Body of pancreas (tissue), 4 donors: ENCODE measurements around the gene TESK1.

Experiments
- CTCF ChIP-seq, 7 experiments: fragments of 450-650 bp in 4 of 7; fragments of 200-600 bp in 3 of 7; sonication (generic) in 3 of 7; IDR thresholded peaks; one replicate each; pipeline ENCODE4 v1.5.1; 2016 to 2019; ENCODE audit warnings: antibody characterized with exemption in 7 of 7
- POLR2A ChIP-seq, 3 donors: fragments of 450-650 bp; IDR thresholded peaks; one replicate each; pipeline ENCODE4 v1.6.1; 2016; ENCODE audit warnings: antibody characterized with exemption in 3 of 3, mild to moderate bottlenecking in 2 of 3

GRCh38 chr9:35570709-35571504 is 34.2 kb upstream of the TESK1 start:
- TF ChIP-seq CTCF (IDR thresholded peaks at IDR 0.05), result no peak
- no peak for TF ChIP-seq POLR2A (IDR thresholded peaks at IDR 0.05)
